ENCODE data around the gene EFCAB6.

The EFCAB6 gene

DNA sequence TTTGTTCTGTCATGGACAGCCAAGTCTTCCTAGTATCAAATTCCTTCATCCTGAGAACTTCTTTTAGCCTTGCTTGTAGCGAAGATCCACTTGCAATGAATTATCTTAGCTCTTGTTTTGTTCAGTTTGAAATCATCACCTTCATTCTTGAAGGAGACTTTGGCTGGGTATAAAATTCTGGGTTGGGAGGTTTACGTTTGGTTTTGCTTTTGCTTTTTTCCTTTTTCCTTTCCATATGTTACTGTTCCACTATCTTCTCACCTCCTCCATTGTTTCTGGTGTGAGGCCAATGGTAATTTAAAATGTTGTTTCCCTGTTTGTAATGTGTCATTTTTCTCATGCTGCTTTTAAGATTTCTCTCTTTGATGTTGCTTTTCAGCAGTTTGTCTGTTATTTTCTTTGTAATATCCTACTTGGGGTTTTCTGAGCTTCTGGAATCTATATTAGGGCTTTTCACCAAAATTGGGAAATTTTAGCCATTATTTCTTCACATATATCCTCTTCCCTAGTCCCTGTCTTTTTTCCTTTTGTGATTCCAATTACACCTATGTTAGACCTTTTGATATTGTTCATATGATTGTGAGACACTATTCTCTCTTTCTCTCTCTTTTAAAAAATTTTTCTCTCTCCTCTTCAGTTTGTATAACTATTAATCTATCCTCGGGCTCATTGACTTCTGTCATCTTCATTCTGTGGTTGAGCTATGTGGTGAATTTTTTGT is 172.7 kb downstream of the EFCAB6 start:
- DNase-seq (ENCODE audit: low spot score) = no peak

- no peak for DNase-seq (ENCODE audit: low spot score)
Observed at GRCh38 chr22:43637275-43638260, 174.5 kb downstream of the EFCAB6 start.

DNA sequence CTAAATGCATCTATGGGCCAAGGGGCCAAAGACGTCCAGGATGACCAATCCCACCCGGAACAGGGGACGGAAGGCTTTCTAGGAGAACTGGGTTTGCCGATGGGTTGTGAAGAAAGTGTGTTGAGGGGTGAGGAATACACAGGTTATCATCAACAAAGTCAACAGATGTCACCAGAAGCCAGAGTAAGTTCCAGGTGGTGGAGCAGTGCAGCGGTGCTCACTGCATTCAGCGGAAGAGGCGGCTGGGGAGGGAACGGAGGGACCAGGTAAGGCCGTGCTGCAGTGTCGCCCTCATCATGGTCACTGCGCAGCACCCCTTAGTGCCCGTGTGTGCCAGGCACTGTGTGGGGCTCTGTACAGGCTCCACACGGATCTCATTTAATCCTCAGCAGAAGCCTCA is 176.0 kb downstream of the EFCAB6 start:
- DNase-seq (ENCODE audit: low spot score) = no peak

- no peak for DNase-seq (ENCODE audit: low spot score)
Observed at GRCh38 chr22:43635101-43635500, 177.0 kb downstream of the EFCAB6 start.

DNA sequence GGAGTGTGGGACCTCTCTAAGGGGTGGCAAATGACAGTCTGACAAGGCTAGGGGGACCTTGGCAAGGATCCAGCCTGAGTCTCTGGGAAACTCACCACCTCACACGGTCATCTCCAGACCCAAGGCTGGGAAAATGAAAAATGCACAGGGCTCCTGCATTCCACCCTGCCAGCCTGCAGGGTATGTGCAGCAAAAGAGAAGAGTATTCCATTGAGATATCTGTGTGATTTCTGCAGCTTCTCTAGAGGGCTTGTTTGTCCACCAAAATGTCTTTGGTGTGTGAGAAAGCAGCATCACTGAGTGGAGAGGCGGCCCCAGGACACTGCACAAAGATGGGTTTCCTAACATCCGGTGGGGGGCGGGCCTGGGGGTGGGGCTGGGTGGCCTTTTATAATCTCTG is 177.8 kb downstream of the EFCAB6 start:
- DNase-seq (ENCODE audit: low spot score) = no peak

- no peak for DNase-seq (ENCODE audit: low spot score)
Observed at GRCh38 chr22:43633631-43634285, 178.3 kb downstream of the EFCAB6 start.

DNA sequence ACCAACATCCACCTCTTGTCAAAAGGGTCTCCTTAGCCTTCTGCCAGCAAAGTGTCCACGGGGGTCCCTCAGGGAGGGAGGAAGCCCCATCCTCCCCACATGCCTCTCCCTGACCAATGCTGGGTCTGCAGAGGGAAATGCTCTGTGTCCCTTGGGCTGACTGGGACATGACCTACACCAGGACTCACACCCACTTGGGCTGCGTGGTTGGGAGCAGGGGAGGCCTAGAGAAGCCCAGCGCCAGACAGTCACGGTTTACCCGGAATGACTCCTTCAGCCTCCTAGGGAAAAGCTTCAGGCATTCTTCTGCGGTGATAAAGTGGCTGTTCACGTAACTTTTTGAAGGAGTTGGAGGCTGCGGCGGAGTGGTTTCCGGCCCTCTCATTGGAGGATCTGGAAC is 180.3 kb downstream of the EFCAB6 start:
- DNase-seq (ENCODE audit: low spot score) = no peak

GRCh38 chr22:43631201-43631600 is 180.9 kb downstream of the EFCAB6 start:
- no peak for DNase-seq (ENCODE audit: low spot score)

DNA sequence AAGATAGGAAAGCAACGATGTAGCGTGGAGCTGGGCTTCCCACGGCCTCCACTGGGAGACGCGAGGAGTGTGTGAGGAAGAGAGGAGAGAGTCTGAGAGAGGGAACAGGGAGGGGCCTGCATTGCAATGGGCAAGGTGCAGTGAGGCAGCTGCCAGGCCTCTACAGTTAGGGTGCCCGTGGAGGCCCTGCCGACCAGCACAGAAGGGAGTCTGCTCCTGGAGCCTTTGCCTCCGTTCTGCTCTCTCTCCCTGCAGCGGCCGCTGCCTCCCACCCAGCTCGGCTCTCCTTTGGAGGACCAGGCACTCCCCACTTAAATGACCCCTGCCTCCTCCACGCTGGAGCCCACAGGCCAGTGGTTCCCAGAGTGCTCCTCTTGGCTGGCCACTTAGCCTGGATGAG is 181.7 kb downstream of the EFCAB6 start:
- DNase-seq (ENCODE audit: low spot score) = no peak

GRCh38 chr22:43628250-43628649 is 183.9 kb downstream of the EFCAB6 start:
- DNase-seq (ENCODE audit: low spot score) = no peak

- no peak for DNase-seq (ENCODE audit: low spot score)
Observed at GRCh38 chr22:43627485-43628213, 184.5 kb downstream of the EFCAB6 start.

DNA sequence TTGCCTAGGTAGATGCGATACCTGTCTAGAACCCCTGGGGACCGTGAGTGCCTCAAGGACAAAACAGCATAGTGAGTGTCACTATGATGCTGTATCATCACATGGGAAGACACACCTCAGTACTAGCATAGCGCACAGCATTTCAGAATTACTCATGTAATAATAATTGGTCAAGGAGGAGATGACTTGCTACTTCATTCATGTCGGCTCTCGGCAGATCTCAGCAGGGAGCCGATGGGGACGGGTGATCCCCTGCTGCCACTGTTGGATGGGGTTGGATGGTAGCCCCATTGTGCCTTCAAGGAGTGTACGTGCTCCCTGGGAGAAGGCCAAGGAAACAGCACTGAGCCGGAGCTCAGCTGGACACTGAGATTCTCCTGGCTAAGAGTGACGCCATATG is 186.9 kb downstream of the EFCAB6 start:
- no peak for DNase-seq (ENCODE audit: low spot score)

- no peak for DNase-seq (ENCODE audit: low spot score)
Observed at GRCh38 chr22:43624144-43624998, 187.7 kb downstream of the EFCAB6 start.

DNA sequence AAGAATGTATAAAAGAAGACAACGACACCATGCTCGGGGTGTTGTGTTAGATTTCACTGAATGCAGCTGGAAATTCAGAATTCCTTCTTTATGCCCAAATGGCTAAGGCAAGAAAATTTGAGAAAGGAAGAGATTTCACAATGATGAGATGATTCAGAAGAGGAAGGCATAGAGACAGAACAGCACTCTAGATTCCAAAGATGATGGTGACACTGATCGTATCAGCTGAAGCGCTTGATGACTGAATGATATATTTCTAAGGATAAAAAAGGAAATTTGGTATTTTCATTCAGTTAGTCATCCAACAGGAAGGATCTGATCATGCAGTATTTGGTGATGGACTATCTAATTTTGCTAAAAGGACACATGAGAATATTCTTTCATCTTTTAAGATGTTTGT is 189.2 kb downstream of the EFCAB6 start:
- DNase-seq (ENCODE audit: low spot score) = no peak

GRCh38 chr22:43620197-43620596 is 191.9 kb downstream of the EFCAB6 start:
- no peak for DNase-seq (ENCODE audit: low spot score)

- no peak for DNase-seq (ENCODE audit: low spot score)
Observed at GRCh38 chr22:43618517-43618916, 193.6 kb downstream of the EFCAB6 start.

DNA sequence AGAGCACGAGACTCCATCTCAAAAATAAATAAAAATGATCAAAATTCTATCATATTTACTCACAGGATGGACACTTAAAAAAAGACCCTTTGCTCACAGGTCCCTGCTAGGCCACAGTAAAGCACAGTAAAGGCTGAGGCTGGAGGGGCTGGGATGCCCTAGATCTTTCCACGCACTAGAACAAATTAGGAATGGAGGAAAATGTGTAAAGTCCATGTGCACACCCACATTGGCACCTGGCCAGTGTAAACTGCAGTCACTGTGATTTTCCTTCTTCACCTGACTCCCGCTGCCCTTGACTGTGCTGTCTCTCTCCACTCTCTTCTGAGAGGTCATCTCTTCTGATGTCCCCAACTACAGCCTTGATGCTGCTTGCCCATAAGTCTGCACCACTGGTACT is 195.5 kb downstream of the EFCAB6 start:
- DNase-seq (ENCODE audit: low spot score) = no peak

GRCh38 chr22:43600265-43600664 is 211.8 kb downstream of the EFCAB6 start:
- DNase-seq (ENCODE audit: low spot score) = no peak

- no peak for DNase-seq (ENCODE audit: low spot score)
Observed at GRCh38 chr22:43592476-43592875, 219.6 kb downstream of the EFCAB6 start.

- DNase-seq (ENCODE audit: low spot score) = no peak
Observed at GRCh38 chr22:43591380-43591779, 220.7 kb downstream of the EFCAB6 start.

- DNase-seq (ENCODE audit: low spot score) = no peak
Observed at GRCh38 chr22:43587574-43587973, 224.5 kb downstream of the EFCAB6 start.
